Measurements from ENCODE around the gene GRAMD2A.
"Not testable (repeated sequence)": the region's sequence is repeated elsewhere in the genome, so short reads cannot be mapped to it uniquely, and the experiment has no call there.

The GRAMD2A gene

GRCh38 chr15:72189250-72189902 lies 8.2 kb downstream of the GRAMD2A start:
- no peak overlapping the region for H3K4me3 ChIP-seq (ENCODE audit: low read depth, low read length)

- peak overlapping the region; percentile 33 for H3K4me3 ChIP-seq (ENCODE audit: low read depth, low read length)
Measured at GRCh38 chr15:72184165-72184811, 13.3 kb downstream of the GRAMD2A start.

GRCh38 chr15:72183781-72184164 lies 13.8 kb downstream of the GRAMD2A start:
- H3K4me3 ChIP-seq (ENCODE audit: low read depth, low read length): no peak overlapping the region

- H3K4me3 ChIP-seq (ENCODE audit: low read depth, low read length): no peak overlapping the region
Measured at GRCh38 chr15:72182673-72183072, 14.9 kb downstream of the GRAMD2A start.

- H3K4me3 ChIP-seq (ENCODE audit: low read depth, low read length): no peak overlapping the region
Measured at GRCh38 chr15:72182244-72182643, 15.3 kb downstream of the GRAMD2A start.

- no peak overlapping the region for H3K4me3 ChIP-seq (ENCODE audit: low read depth, low read length)
Measured at GRCh38 chr15:72180761-72181324, 16.7 kb downstream of the GRAMD2A start.

- no peak overlapping the region for H3K4me3 ChIP-seq (ENCODE audit: low read depth, low read length)
Measured at GRCh38 chr15:72179950-72180581, 17.5 kb downstream of the GRAMD2A start.

GRCh38 chr15:72178976-72179585 lies 18.5 kb downstream of the GRAMD2A start:
- no peak overlapping the region for H3K4me3 ChIP-seq (ENCODE audit: low read depth, low read length)

GRCh38 chr15:72176743-72177142 lies 20.8 kb downstream of the GRAMD2A start:
- H3K4me3 ChIP-seq (ENCODE audit: low read depth, low read length): no peak overlapping the region

- H3K4me3 ChIP-seq (ENCODE audit: low read depth, low read length): no peak overlapping the region
Measured at GRCh38 chr15:72176159-72176558, 21.4 kb downstream of the GRAMD2A start.

GRCh38 chr15:72175186-72176044 lies 22.2 kb downstream of the GRAMD2A start:
- H3K4me3 ChIP-seq (ENCODE audit: low read depth, low read length): no peak overlapping the region

GRCh38 chr15:72174551-72175165 lies 22.9 kb downstream of the GRAMD2A start:
- H3K4me3 ChIP-seq (ENCODE audit: low read depth, low read length): no peak overlapping the region

GRCh38 chr15:72173864-72174550 lies 23.6 kb downstream of the GRAMD2A start:
- no peak overlapping the region for H3K4me3 ChIP-seq (ENCODE audit: low read depth, low read length)

- H3K4me3 ChIP-seq (ENCODE audit: low read depth, low read length): no peak overlapping the region
Measured at GRCh38 chr15:72173401-72173800, 24.2 kb downstream of the GRAMD2A start.

GRCh38 chr15:72172796-72173195 lies 24.8 kb downstream of the GRAMD2A start:
- no peak overlapping the region for H3K4me3 ChIP-seq (ENCODE audit: low read depth, low read length)

GRCh38 chr15:72171978-72172377 lies 25.6 kb downstream of the GRAMD2A start:
- not testable (repeated sequence) for H3K4me3 ChIP-seq (ENCODE audit: low read depth, low read length)

GRCh38 chr15:72170691-72171090 lies 26.9 kb downstream of the GRAMD2A start:
- H3K4me3 ChIP-seq (ENCODE audit: low read depth, low read length): no peak overlapping the region

GRCh38 chr15:72169921-72170611 lies 27.5 kb downstream of the GRAMD2A start:
- no peak overlapping the region for H3K4me3 ChIP-seq (ENCODE audit: low read depth, low read length)

Data from iPS-11a (cell line).